ENCODE measurements around the gene ALDOC. TPM values are rescaled to one million over a fixed set of nuclear protein-coding genes. Genes with fewer than 3 reads are reported as not detected.
"Not testable (repeated sequence)": the region's sequence is repeated elsewhere in the genome, so short reads cannot be mapped to it uniquely, and the experiment has no call there.

ALDOC gene
- 64.2 and 96.5 TPM in 2 replicates for total RNA-seq (2014; rRNA removed; shearing (Covaris generic))

DNA sequence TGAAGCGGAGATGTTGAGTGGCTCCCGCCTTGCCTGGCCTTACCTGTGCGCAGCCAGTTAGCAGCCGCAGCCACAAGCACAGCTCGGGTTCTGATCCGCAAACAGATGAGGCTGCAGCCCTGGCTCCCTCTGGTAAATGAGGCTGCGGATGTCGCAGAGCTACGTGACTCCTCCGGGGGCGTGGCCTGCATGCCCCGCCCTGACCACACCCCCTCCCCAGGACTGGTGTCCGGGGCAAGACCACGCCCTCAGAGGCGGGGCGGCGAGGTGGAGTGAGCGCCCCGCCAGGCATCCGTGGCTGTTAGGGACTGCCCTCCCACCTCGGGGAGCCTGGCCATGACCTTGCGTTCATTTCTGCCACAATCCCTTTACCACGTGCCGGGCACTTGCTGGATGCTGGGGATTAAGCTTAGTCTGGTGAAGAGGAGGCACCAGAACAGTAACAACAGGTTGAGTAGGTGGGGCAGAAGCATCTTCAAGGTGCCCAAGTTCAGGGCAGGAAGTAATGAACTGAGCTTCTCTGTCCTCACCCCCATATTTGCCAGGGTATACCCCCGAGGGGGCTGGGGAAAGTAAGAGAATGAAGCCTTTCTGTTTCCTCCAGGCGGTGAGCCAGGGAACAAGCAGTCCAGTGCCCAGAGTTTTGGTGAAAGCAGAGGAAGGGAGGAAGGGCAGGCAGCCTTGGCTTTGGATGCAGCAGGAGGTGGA, at the start of gene ALDOC:
ALDOC (minus strand) TSS at position 138 of the 708 bp plus-strand sequence. CDS start 1,363 bp downstream, outside the sequence.
- peak; percentile 79 for DNase-seq (ENCODE audit: low read depth)

DNA sequence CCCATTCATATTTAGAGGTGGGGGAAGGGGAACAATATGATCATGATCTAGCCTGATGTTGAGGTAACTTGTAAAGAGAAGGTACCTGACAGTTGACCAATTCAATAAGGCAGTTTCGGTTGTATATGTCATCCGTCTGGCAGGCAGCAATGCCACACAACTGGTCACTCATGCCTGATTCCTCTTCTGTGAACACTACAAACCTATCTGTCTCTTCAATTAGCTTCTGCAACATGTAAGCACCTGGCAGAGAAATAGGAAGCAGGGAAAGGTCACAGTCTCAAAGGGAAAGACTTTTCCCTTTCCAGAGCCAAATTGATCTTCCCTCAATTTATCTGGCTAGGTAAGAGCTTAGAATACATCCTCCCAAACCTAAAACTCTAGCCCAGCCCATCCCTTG, 47.5 kb upstream of the ALDOC start:
- no peak for DNase-seq (ENCODE audit: low read depth)

DNA sequence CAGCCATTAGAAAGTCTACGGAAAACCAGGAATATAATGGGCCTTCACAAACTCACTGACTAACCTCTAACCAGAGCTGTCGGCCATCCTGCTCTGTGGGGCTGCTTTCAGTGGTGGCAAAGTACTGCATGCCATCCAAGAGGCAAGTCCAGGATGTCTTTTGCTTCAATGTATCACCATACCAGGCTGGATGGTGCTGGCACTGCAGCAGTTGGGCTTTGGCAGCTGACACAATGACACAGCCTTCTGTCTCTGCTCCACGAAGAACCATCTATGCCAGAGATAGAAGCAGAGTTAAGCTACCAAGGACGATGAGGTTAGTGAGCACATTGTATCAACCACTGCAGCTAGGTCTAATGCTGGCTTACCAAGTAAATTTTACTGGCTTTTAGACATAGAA, 47.0 kb upstream of the ALDOC start:
- DNase-seq (ENCODE audit: low read depth) = no peak

DNA sequence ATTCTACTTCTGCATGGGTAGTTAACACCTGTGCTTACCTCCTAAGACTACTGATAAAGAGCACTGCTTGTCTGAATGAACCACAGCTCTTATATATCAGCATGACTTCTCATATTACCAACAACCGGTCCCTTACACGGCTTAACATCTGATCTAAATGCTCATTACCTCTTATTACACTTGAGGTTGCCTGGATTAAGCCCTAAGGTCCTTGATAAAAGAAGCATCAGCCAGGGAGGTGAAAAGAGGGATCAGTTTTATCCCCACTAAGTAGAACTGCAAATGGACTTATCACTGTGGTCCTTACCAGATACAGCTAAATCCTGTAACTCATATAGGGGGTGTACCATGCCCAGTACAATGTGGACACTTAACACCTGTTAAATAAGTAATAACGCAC, 45.5 kb upstream of the ALDOC start:
- no peak for DNase-seq (ENCODE audit: low read depth)

DNA sequence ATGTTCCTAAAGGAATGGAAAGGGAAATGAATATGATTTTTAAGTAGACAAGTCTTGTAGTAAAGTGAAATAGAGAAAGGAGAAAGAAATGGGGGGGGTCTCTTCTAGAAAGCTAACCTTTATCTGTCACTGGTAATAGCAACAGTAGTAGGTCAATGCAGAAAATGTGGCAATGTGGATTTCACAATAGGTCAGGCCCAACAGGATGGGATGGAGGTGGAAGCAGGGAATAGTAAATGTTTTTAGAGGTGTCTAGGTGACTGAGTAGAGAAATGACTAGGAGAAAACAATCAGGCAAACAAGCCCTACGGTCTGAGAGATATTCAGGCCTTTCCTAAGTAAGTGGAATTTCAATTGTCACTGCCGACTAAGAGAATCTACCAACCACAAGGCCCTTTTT, 43.3 kb upstream of the ALDOC start:
- no peak for DNase-seq (ENCODE audit: low read depth)

DNA sequence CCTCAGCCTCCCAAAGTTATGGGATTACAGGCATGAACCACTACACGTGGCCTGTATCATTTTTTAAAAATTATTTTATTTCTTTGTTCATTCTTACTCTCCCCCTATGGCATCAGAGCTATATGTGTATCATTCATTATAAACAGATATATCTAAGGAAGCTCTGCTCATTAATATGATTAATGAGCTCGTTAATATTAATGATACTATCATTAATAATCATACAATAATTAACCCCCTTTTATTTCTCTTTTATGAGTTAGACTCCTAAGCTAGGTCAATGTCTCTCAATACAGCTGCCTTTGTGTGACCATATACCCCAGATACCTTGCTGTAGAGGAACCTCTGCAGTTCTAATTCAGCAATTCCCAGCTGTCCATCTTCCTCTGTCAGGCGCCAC, 41.8 kb upstream of the ALDOC start:
- no peak for DNase-seq (ENCODE audit: low read depth)

DNA sequence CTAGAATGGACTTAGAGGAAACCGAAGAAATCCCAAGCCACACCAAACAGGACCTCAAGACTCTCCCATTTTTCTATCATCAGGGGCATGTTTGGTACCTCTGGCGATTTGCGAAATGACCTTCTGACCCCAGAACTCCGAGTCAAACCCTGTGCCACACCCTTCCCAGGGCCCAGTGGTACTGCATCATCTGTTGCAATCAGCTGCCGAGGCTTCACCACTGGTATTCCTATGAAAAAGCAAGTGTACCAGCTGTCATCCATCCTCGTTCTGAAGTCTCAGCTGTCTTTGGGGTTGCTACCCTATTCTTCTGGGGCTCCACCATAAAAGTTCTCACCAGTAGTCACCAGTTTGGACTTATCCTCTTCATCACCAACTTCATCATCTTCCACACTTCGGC, 39.6 kb upstream of the ALDOC start:
- DNase-seq (ENCODE audit: low read depth) = no peak

DNA sequence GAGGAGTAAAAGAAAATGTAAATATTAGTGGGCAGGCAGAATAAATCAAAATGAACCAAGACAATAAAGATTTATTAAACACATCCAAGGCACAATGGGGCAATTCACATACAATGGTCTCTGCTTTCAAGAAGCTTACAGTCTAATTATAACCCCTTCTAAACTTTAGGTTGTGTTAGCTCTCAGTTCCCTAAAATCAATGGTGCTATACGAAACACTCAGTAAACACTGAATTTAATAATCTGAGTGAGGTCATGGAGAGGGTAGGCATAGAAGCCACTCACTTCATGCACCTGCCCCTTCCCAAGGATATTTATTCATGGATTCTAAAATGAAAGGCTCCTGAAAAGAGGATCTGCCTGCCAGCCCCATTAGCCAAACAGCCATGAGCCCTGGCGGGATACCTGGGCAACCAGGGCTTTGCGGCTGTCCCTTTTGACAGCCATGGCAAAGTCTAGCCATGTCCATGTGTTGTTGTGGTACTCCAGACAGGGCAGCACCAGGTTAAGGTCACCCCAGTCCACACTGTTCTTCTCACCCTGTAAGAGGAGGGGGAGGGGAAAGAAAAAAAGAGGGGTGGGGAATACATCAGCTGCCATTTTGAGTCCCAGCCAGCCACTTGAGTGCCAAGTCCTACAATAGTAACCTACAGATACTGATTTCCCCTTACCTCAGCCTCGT, 38.7 kb upstream of the ALDOC start:
- DNase-seq (ENCODE audit: low read depth) = no peak

DNA sequence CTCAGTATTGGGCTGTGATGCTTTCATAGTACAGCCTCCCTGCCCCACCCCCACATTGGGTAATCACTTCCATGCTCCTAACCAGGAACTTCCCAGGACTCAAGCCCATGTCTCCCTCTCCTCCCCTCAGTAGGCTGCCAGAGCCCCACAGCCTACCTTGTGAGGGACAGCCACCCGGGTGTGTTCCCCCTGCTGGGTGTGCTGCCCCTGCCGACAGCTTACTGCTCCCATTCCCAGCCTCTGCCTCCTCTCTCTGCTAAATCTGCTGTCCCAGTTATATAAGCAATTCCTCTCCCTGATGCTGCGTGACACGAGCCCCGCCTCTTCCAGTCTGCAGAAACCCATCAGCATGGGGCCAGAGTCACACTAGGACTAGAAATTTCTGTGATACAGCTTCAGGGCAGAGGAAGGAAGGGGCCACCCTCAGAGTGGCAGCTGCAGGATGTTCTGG, 37.3 kb upstream of the ALDOC start, which contains the start of gene RSKR:
RSKR (minus strand) TSS at position 255 of the 451 bp plus-strand sequence; CDS start at position 231, 24 bp downstream.
- no peak for DNase-seq (ENCODE audit: low read depth)

DNA sequence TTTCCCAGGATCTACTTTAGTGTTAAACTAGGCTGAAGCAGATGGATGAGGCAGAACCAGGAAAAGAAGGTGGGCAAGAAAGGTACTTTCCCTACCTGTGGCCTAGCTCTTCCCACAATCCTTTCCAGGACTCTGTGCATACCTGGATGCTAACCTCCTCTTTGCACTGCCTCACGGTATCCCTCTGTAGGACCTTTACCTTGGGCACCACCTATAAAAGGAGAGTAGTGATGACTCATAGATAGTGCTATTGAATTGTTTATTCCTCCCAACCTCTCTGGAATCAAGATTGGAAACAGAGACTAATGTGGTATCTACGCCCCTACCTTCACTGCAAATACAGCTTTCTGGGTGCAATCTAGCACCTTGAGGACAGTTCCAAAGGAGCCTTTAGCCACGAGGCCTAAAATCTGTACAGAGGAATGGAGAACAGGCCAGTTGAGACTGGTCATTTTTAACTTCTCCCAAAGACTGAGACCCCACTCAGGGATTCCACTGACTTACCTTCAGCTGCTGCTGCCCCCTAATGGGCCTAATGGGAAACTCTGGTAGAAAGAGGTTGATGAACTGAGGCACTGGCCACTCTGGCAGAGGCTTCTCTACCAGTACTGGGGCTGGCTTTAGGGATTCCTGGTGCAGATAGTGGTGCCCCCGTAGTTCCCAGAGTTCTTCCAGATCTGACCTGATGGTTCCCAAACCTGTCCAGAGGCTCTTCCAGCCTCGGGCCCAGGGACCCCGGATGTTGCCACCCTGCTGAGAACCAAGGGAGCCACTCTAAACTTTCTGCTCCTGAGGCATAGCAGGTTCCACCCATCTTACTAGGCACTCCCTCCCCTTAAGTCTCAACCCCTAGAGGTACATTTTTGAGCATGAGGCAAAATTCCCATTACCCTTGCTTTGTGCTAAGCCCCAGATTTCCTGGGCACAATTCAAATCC, 36.5 kb upstream of the ALDOC start:
- DNase-seq (ENCODE audit: low read depth) = peak; percentile 10

DNA sequence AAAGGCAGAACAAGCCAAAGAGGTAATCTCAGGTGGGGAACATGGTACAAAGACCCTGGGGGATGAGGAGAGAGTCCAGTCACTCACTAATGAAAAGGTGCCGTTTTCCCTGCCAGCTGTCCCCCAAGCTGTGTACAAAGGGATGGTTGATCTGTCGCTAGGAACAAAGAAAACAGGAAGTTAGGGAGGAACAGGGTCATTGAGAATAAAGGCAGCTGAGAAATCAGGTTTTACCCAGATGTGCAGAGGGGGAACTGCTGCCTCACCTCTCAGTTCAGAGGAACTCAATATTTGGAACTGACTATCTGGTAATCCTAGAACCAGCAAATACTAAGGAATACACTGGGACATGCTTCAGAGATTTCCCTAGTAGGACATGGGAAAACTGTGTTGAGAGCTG, 35.8 kb upstream of the ALDOC start:
- DNase-seq (ENCODE audit: low read depth) = no peak

DNA sequence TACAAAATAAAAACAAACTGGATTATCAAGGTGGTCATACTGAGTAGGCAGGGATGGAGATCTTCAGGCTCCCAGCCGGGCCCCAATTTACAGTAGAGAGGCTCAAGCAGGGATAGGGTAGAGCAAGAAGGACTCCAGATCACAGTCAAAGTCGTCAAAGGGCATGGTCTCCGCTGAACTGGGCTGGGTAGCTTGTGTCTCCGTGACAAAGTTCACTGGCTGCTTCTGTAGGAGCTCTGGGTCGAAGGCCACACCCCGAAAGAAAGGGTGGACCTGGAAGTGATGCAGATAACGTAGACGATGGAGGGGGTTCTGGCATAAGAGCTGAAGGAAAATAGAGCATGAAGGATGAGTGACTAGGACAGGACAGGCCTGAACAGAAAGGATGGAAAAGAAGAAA, 33.7 kb upstream of the ALDOC start:
- DNase-seq (ENCODE audit: low read depth) = no peak

DNA sequence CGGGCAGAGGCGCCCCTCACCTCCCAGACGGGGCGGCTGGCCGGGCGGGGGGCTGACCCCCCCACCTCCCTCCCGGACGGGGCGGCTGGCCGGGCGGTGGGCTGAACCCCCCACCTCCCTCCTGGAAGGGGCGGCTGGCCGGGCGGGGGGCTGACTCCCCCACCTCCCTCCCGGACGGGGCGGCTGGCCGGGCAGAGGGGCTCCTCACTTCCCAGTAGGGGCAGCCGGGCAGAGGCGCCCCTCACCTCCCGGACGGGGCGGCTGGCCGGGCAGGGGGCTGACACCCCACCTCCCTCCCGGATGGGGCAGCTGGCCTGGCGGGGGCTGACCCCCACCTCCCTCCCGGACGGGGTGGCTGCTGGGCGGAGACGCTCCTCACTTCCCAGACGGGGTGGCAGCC, 27.3 kb upstream of the ALDOC start:
- not testable (repeated sequence) for DNase-seq (ENCODE audit: low read depth)

DNA sequence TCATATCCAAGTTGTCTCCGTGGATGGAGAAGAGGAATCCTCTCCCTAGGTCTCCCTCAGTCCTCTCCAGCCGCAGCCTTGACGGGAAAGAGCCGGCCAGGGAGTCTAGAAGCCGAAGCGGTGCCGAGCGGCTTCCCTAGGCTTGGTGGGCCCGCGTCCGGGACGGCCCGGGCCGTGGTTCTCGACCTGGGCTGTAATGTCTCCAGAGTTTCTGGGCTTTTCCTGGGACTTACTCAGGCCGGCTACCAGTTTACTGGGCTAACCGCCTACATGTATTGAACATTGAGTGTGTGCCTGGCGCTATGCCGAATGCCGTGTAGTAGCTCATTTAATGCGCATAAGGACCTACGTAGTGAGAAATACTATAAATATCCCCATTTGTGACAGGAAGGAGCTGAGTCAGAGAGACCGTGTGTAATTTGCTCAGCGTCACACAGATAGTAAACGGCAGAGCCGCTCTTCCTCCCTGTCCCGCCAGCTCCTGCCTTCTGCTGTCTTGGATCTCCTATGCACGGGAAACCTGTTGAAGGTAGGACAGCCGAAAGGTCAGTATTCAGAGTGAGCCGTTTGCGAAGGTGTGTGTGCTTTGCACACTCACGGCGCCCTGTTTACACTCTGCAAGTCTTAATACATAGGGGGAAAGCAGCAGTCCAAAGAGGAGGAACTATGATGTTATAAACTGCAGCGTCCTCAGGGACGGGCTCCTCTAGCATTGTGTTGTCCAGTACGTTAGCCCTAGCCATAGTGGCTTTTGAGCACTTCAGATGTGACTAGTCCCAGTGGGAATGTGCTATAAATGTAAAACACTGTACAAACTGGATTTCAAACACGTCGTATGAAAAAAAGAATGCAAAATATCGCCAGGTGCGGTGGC, 22.9 kb upstream of the ALDOC start:
- DNase-seq (ENCODE audit: low read depth) = peak; percentile 88

DNA sequence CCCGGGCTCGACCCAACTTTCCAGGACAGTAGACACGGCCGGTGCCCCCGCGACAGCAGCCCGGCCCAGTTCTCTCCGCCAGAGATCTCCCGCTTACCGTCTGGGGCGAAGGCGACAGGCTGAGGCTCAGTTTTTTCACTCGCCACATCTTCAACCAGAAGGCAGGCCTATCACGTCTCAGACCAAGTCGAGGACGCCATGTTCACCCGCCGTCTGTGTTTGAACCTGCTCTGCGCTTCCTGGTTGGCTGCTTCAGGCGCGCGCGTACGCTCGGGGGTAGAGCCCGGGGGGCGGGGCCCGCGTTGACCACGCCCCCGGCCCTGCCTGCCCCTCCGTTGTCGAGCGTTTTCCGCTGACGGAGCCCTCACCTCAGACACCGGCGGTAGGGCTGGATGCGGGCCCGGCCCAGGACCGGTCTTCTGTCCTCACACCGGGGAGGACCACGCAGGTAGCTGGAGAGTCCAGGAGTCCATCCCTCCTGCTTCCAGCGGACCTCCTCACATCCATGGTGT, 22.2 kb upstream of the ALDOC start, which contains the start of gene SPAG5:
SPAG5 (minus strand) TSS at position 227 of the 512 bp plus-strand sequence; CDS start at position 148, 79 bp downstream.
- DNase-seq (ENCODE audit: low read depth) = peak; percentile 88

DNA sequence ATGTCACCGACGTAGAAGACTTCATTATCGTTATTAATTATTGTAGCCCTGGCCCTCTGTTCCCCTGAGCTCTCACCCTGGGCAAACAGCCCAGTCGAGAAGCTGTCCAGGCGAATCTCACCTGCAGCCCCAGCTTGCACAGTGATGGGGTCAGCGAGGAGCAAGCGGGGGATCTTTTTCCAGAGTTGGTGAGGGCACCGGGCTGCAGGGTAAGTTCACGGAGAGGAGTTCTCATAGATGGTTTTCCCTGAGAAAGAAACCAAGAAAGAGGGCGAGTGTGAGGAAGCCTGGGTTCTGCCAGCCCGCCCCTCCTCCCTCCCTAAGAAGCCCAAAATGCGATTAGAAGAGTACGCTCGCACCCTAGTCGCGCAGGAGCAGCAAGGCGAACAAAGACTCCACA, 21.7 kb upstream of the ALDOC start:
- no peak for DNase-seq (ENCODE audit: low read depth)

DNA sequence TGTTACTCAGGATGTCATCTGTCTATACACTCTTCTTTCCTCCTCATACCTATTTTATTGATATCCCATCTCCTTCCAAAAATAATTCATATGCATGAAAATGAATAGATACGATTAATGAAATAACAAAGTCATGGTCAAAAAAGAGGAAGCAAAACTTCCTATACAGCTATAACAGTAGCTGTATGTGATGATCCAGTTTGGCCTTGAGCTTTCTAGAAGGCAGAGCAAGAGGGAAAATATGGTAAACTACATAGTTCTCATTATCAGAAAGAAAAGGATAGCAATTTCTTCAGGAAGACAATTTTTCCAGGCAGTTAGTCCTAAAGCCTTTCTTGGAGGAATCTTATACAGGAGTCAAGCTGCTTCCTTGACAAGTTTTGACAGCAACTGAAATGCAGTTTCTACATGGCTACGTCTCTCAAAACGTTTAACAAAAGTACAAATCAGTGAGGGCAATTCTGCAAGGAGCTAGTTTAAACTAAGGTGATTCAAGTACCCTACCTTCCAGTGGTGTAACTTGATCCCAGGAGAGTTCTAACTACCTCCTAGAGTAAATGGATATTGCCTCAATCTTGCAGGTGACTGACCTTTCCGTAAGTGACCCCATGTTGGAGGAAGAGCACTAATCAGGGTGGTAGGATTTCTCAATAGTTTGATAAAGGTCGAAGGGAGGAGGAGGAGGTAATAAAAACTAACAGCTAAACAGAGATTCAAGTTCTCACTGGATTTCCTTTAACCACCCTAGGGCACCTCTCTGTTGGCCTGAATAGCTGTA, 21.1 kb upstream of the ALDOC start:
- no peak for DNase-seq (ENCODE audit: low read depth)

DNA sequence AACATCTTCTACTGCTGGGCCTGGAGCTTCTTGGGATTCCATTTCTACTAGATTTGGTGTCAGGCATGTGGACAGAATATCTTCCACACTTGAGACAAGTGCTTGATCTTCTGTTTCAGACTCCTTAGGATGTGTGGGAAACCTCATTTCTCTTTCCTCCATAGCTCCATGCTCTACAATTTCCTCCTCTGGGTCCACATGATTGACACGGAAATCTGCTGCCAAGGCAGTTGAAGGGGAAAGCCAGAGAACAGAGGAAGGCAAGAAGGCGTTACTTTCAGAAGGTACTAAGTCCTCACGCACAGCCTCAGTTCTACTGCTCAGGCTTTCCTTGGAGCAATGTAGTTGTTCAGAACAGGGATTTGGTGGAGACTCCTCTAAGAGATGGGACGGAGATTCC, 15.6 kb upstream of the ALDOC start:
- no peak for DNase-seq (ENCODE audit: low read depth)

DNA sequence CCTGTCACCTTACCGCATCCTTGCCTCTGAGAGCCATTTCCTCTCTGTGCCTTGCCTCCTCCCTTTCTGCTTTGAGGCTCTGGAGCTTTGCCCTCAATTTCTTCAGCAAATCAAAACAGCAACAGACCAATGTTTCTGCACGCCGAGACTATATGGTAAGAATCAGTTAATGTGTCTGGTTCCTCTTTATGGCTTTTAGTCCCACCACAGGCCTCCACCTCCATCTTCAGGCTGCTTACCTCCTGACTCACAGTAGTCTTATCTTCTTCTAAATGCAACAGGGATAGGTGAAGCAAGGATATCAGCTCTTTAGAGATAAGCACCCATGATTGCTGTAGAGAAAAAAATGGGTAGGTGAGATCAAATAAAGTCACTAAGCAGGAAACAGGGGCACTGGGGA, 9.2 kb upstream of the ALDOC start:
- DNase-seq (ENCODE audit: low read depth) = no peak

DNA sequence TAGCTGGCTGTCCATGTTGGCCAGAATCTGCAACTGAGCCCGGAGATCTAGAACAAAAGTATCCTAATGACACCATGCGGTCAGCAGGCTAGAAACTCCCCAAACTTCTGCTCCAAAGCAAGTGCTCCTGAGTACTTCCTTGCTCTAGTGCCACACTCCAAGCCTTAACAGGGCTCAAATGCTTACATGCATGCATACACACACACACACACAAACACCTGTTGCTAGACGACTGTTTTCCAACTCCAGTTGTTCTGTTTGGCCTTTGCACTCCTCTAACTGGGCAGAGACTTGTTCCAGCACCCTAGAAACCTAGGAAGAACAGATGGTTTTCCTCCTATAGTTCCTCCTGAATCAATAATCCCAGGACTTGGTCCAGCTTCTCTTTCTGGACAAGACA, 7.7 kb upstream of the ALDOC start:
- no peak for DNase-seq (ENCODE audit: low read depth)
